HCEC 1CT (cell line): Measurements from ENCODE around the gene MIB2.
"Not testable (repeated sequence)": the region's sequence is repeated elsewhere in the genome, so short reads cannot be mapped to it uniquely, and the experiment has no call there.

ENCODE experiments used
- DNase-seq: peaks from one replicate; pipeline ENCODE4 v3.0.0-alpha.2; 2017

The MIB2 gene

DNA sequence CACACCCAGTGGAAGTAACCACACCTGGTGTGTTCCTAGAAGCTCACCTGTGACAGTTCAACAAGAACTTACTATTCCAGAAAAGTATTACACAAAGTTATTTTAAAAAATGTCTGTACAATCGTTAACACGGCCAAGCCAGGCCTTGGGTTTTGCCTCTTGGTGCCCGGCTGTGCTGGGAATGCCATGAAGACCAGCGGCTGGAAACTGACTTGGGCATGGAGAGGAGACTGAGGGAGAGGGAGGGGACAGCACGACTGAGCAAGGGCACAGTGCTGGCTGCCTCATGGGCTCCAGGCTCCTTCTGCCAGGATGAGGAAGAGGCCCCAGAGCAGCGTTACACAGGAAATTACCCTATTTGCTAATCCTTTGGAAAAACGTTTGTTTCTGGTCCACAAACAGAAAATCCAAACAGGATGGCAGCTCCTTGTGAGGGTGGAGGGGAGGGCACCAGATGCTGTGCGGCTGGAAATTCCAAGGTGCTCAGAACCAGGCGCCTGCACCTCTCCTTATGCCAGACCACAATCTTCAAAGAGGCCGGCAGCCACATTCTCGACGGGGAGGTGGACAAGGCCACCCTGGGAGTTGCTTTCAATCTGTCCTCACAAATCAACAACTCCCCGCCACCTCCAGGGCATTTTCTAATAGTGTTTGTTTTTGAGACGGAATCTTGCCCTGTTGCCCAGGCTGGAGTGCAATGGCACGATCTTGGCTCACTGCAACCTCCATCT is 47.7 kb downstream of the MIB2 start:
- not testable (repeated sequence) for DNase-seq

DNA sequence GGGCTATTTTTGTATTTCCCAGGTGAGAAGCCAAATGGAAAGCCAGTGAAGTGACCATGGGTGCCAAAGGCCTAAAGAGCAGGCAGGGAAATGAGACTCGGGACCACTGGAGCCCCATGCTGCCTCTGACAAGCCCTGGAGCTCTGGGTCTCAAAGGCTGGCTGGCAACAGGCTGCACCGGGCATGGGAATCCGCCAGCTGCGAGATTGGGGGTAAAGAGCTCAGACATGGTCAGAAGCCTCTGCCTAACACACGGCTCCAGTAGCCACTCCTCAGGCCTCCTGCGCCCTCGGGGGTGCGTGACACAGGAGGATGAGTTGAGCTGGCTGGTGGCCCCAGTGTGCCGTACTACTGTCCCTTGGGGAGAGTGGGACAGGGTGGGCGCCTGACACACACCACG is 49.0 kb downstream of the MIB2 start:
- not testable (repeated sequence) for DNase-seq

DNA sequence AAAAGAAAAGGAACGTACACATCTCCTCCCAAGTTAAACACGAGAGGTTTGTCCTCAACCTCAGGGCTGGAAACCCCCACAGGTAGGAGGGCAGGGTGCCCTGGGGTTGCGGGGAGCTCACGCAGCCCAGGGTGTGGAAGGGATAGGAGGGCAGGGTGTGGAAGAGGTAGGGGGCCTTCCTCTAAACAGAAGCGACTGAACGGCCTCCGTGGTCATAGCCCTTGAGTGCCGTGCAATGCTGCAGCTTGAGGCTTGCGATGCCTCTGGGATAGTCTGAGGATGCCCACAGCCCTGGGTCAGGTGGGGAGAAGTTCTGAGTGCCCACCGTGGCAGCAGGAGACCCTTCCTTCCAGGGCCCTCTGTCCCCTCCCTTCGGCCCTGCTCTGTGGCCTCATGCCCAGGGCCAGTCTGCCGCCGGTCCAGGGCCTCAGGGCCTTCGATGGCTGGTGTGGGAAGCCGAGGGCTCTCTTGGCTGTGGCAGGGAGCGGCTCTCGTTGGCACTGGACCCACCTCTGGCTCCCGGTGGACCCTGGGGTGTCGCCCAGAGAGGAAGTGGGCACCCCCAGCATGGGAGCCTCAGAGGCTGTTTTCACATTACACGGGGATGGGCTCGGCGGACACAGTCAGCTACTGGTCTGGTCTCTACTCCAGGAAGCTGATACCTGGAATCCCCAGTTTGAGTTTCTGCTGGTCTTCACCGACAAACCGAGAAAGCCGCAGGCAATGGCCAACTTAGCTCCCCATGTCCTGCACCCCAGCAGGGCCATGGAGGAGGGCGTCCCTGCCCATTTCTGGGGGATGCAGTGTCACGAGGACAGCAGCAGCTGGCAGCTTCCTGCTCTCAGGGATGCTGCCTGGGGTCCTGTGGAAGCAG is 49.9 kb downstream of the MIB2 start:
- no peak for DNase-seq

- no peak for DNase-seq
These were observed 50.5 kb downstream of the MIB2 start for GRCh38 chr1:1665815-1666251.

- DNase-seq, result no peak
These were observed 51.2 kb downstream of the MIB2 start for GRCh38 chr1:1666526-1666925.

GRCh38 chr1:1669468-1670440 is 54.5 kb downstream of the MIB2 start:
- no peak for DNase-seq

DNA sequence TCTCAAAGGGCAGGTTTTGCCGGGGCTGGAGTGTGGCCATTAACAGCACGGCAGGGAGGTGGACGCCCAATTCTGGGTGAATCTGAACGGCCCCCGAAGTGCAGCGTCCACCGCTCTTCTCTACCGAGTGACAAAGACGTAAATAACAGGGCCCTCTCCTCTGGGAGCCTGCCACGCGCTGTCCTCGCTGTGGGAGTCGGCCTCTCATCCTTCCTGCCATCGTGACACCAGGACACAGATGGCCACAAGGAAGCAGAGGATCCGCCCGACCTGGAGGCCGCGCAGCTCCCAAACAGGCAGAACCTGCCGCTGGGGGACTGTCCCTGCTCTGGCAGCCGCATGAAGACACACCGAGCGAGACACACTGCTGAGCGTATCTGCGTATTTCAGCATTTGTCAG is 55.6 kb downstream of the MIB2 start:
- no peak for DNase-seq

DNA sequence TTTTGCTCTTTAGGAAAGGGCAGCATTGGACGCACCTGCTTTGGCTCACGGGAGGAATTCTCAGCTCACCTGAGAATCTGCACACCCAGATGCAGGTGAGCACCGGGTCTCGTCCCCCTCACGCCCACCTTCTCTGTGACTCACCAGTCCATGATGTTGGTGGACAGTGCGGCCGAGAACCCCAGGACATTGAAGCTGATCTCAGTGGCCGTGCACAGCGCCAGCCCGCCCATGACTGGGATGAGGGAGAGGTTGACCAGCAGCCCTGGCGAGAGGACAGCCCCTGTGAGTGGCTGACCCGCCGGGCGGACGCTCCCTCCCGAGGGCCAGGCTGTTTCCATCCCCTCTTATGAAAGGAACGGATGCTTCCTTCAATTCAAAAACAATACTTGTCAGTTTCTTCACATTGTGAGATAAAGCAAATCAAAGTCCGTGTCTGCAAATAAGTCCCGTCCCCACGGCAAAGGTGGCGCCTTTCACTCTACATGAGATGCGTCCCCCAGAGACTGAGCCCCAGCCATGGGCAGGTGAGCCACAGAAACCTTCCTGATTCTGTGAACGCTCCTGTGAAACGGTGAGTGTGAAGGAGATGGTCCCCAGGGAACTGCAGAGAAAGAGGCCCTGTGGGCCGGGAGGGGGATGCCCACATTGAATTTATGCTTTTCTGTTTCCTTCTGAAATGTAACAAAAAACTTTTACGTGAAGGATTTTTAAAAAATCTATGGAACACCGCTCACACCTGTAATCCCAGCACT is 56.2 kb downstream of the MIB2 start:
- no peak for DNase-seq

DNA sequence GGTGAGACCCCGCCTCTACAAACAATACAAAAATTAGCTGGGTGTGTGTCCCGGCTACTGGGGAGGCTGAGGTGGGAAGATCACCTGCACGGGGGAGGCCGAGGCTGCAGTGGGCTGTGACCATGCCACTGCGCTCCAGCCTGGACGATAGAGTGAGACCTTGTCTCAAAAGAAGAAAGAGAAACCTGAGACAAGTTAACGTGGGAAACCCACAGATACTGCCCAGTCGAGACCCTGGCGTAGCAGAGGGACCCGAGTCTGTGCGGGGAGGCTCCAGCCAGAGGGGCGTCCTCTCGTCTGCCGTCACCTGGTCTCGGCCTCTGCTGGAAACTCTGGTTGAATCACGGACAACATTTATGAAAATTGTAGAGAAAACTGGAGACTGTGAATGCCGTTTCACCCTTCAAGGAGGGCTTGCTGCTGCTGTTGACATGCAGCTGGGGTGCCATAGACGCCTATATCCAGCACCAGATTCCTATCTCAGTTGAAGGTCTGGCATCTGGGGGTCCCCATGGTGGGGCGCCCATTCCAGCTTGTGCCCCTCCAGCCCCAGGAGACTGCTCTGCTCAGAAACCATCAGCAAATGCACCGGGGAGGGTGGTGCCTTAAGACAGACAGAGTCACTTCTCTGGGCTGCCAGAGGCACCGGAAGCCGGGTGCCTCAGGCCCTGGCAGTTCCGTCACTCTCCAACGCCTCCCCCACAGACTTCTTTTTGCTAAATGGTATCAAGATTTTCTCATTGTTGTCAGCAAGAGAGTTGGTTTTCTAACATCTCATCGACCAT is 57.1 kb downstream of the MIB2 start:
- DNase-seq, result no peak

DNA sequence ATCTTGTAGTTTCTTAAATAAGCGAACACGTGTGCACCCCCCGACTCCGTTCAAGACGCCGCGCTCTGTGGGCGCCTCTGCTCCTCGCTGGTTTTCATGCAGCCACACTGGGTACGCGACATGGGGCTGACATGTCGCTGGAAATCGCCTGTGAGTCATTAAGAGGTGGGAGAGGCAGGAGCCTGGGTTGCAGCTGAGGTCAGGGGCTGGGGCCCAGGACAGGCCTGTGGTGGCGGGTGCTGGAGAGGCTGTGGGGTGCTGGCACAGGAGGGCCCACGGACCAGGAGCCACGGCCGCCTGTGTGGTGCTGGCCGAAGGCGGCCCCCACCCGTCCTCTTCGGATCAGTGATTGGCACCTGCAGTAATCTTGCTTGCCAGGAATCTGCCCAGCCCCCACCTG is 59.5 kb downstream of the MIB2 start:
- not testable (repeated sequence) for DNase-seq

- DNase-seq, result not testable (repeated sequence)
These were observed 59.9 kb downstream of the MIB2 start for GRCh38 chr1:1675218-1675617.

- DNase-seq, result not testable (repeated sequence)
These were observed 60.8 kb downstream of the MIB2 start for GRCh38 chr1:1676087-1676486.

DNA sequence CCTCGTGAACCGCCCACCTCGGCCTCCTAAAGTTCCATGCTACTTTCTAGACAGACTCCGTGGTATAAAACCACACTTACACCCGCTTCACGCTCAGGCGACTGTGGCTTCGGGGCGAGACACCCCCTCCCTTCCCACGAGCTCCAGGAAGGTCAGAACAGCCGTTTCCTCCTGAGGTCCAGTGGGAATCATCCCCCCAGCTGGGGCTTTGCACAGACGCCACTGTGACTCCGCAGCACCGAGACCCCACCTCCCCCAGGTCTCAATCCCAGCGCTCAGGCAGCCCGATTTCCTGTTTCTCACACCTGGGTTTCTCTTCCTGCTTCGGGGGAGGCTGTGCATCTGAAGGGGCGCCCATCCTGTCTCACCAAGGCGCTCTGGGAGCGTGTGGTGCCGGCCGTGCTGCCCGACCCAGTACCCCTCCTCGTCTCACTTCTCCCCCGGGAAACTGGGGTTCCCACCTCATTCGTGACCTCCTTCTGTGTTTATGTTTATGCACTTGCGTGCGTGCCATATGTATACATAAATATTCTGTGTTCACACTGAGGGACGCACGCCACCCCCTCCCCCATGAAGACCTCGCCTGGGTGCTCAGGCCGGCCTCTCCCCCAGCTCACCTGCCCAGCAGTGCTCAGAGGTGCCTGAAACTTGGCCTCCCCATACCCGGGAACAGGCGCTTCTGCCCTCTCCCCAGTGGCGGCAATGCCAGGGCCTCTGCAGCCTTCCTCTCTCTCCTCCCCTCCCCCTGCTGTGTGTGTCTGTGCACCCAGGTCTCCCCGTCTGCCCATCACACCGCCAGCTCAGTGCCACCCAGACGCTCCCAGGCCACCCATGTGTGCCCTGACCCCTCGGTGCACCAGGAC is 62.6 kb downstream of the MIB2 start:
- no peak for DNase-seq

DNA sequence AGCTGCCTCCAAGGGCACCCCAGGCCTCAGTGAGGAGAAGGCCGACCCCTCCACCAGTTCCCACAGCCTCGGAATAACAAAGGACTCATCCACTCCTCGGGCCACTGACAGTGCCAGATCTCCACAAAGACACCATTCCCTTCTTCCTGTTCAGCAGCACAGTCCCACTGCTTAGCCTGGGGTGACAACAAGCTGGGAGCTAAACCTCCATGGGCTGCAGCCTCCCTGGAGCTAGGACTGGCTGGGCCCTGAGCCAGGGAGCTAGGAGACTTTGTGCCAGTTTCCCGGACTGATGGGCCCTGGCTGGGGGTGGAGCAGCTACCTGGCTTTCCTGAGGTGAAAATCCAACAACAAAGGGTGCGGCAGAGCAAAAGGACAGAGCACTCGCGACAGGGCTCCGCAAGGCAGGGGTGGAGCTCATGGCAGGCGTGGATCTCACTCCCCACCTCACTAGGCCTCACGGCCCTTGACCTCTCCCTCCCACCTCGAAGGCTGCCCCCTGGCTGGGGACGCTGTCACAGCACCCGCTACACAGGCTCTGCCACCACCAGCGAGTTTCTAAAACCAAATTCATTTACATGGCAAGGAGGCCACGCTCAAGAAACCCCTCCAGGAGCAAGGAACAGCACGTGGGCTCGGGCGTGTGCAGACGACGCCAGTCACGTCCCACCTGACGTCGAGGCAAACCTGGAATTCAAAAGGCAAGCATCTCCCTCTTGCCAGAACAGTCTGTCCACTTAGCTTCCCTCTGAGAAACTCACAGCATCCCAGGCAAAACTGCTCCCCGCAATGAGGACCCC is 63.5 kb downstream of the MIB2 start:
- DNase-seq, result no peak
